ENCODE results near the gene PAPPA2. TPM values are rescaled to one million over a fixed set of nuclear protein-coding genes. Genes with fewer than 3 reads are reported as not detected.

Gene PAPPA2
- total and polyA plus RNA-seq, 3 experiments from 2014 or later, result 0.29 to 0.55 TPM; not detected in 1

- Mint-ChIP-seq H3K27me3 (peaks cover 0 to 1% of the 10 kb centered on the region in 2 donors), H3K36me3 (no peaks in the 10 kb centered on the region), H3K27ac (no peak overlapping the region), H3K9me3 (peaks cover 0 to 6% (median 3%) of the 10 kb centered on the region in 5 donors), H3K4me3 (no peak overlapping the region), H3K4me1 (no peaks in the 10 kb centered on the region)
- no peak for DNase-seq
- ChIA-PET CTCF (no interaction called here), POLR2A (no interaction called here)
- H3K9me3 ChIP-seq (ENCODE audit: low read length), result no peaks in the 10 kb centered on the region
- H3K27me3 ChIP-seq (ENCODE audit: insufficient read depth, low read length, poor library complexity, severe bottlenecking), result no peaks in the 10 kb centered on the region
- no peak overlapping the region for H3K4me3 ChIP-seq (ENCODE audit: low read length)
- no peak overlapping the region for H3K27ac ChIP-seq (ENCODE audit: low read depth, low read length)
- no peaks in the 10 kb centered on the region for H3K4me1 ChIP-seq (ENCODE audit: insufficient read depth, low read length)
- H3K36me3 ChIP-seq (ENCODE audit: insufficient read depth, low read length), result no peaks in the 10 kb centered on the region
Observed at GRCh38 chr1:176864211-176864610, 401.2 kb downstream of the PAPPA2 start.

- Histone ChIP-seq H3K4me3 (ENCODE audit: low read length) (no peak overlapping the region), H3K27ac (ENCODE audit: low read depth, low read length) (no peak overlapping the region), H3K27me3 (ENCODE audit: insufficient read depth, low read length, poor library complexity, severe bottlenecking) (no peaks in the 10 kb centered on the region), H3K36me3 (ENCODE audit: insufficient read depth, low read length) (no peaks in the 10 kb centered on the region), H3K9me3 (ENCODE audit: low read length) (no peaks in the 10 kb centered on the region), H3K4me1 (ENCODE audit: insufficient read depth, low read length) (no peaks in the 10 kb centered on the region)
- no peaks in the 10 kb centered on the region for H3K36me3 Mint-ChIP-seq
- ChIA-PET CTCF (no interaction called here), POLR2A (no interaction called here)
- DNase-seq, result no peak
- no peak overlapping the region for H3K27ac Mint-ChIP-seq
- peaks cover 0 to 1% of the 10 kb centered on the region in 2 donors for H3K27me3 Mint-ChIP-seq
- H3K4me3 Mint-ChIP-seq, result no peak overlapping the region
- peaks cover 0 to 6% (median 3%) of the 10 kb centered on the region in 5 donors for H3K9me3 Mint-ChIP-seq
- H3K4me1 Mint-ChIP-seq, result no peaks in the 10 kb centered on the region
Observed at GRCh38 chr1:176866011-176866714, 403.2 kb downstream of the PAPPA2 start.

- Mint-ChIP-seq H3K4me3 (no peak overlapping the region), H3K36me3 (no peaks in the 10 kb centered on the region), H3K27ac (no peak overlapping the region), H3K4me1 (no peaks in the 10 kb centered on the region), H3K9me3 (peaks cover 0 to 4% (median 3%) of the 10 kb centered on the region in 5 donors), H3K27me3 (peaks cover 0 to 1% of the 10 kb centered on the region in 2 donors)
- Histone ChIP-seq H3K27ac (ENCODE audit: low read depth, low read length) (no peak overlapping the region), H3K9me3 (ENCODE audit: low read length) (no peaks in the 10 kb centered on the region), H3K27me3 (ENCODE audit: insufficient read depth, low read length, poor library complexity, severe bottlenecking) (no peaks in the 10 kb centered on the region), H3K36me3 (ENCODE audit: insufficient read depth, low read length) (no peaks in the 10 kb centered on the region), H3K4me1 (ENCODE audit: insufficient read depth, low read length) (no peaks in the 10 kb centered on the region), H3K4me3 (ENCODE audit: low read length) (no peak overlapping the region)
- DNase-seq, result no peak
- ChIA-PET CTCF (no interaction called here), POLR2A (no interaction called here)
Observed at GRCh38 chr1:176869577-176869976, 406.6 kb downstream of the PAPPA2 start.

GRCh38 chr1:176876966-176877515 lies 414.1 kb downstream of the PAPPA2 start:
- Mint-ChIP-seq H3K9me3 (peaks cover 0 to 5% (median 0%) of the 10 kb centered on the region in 5 donors), H3K27ac (no peak overlapping the region), H3K4me1 (no peaks in the 10 kb centered on the region), H3K4me3 (no peak overlapping the region), H3K36me3 (no peaks in the 10 kb centered on the region), H3K27me3 (no peaks in the 10 kb centered on the region)
- H3K4me3 ChIP-seq (ENCODE audit: low read length), result no peak overlapping the region
- H3K27ac ChIP-seq (ENCODE audit: low read depth, low read length), result no peak overlapping the region
- CTCF ChIA-PET, result no interaction called here
- no peak for DNase-seq
- POLR2A ChIA-PET, result no interaction called here
- H3K4me1 ChIP-seq (ENCODE audit: insufficient read depth, low read length), result no peaks in the 10 kb centered on the region
- H3K27me3 ChIP-seq (ENCODE audit: insufficient read depth, low read length, poor library complexity, severe bottlenecking), result no peaks in the 10 kb centered on the region
- H3K9me3 ChIP-seq (ENCODE audit: low read length), result no peaks in the 10 kb centered on the region
- H3K36me3 ChIP-seq (ENCODE audit: insufficient read depth, low read length), result no peaks in the 10 kb centered on the region

GRCh38 chr1:176877557-176877956 lies 414.6 kb downstream of the PAPPA2 start:
- Histone ChIP-seq H3K27ac (ENCODE audit: low read depth, low read length) (no peak overlapping the region), H3K36me3 (ENCODE audit: insufficient read depth, low read length) (no peaks in the 10 kb centered on the region), H3K4me3 (ENCODE audit: low read length) (no peak overlapping the region), H3K27me3 (ENCODE audit: insufficient read depth, low read length, poor library complexity, severe bottlenecking) (no peaks in the 10 kb centered on the region), H3K9me3 (ENCODE audit: low read length) (no peaks in the 10 kb centered on the region), H3K4me1 (ENCODE audit: insufficient read depth, low read length) (no peaks in the 10 kb centered on the region)
- Mint-ChIP-seq H3K4me1 (no peaks in the 10 kb centered on the region), H3K27me3 (no peaks in the 10 kb centered on the region), H3K36me3 (no peaks in the 10 kb centered on the region), H3K4me3 (no peak overlapping the region), H3K9me3 (peaks cover 0 to 5% (median 0%) of the 10 kb centered on the region in 5 donors), H3K27ac (no peak overlapping the region)
- CTCF ChIA-PET, result no interaction called here
- POLR2A ChIA-PET, result no interaction called here
- no peak for DNase-seq

GRCh38 chr1:176878750-176879536 lies 416.0 kb downstream of the PAPPA2 start:
- no peak overlapping the region for H3K27ac ChIP-seq (ENCODE audit: low read depth, low read length)
- no peaks in the 10 kb centered on the region for H3K36me3 Mint-ChIP-seq
- no peaks in the 10 kb centered on the region for H3K36me3 ChIP-seq (ENCODE audit: insufficient read depth, low read length)
- no peak overlapping the region for H3K27ac Mint-ChIP-seq
- no peaks in the 10 kb centered on the region for H3K9me3 ChIP-seq (ENCODE audit: low read length)
- no peaks in the 10 kb centered on the region for H3K4me1 ChIP-seq (ENCODE audit: insufficient read depth, low read length)
- no peaks in the 10 kb centered on the region for H3K27me3 ChIP-seq (ENCODE audit: insufficient read depth, low read length, poor library complexity, severe bottlenecking)
- no peaks in the 10 kb centered on the region for H3K27me3 Mint-ChIP-seq
- H3K4me3 ChIP-seq (ENCODE audit: low read length), result no peak overlapping the region
- H3K9me3 Mint-ChIP-seq, result peaks cover 0 to 3% (median 0%) of the 10 kb centered on the region in 5 donors
- ChIA-PET CTCF (no interaction called here), POLR2A (no interaction called here)
- DNase-seq, result no peak
- no peaks in the 10 kb centered on the region for H3K4me1 Mint-ChIP-seq
- H3K4me3 Mint-ChIP-seq, result no peak overlapping the region

GRCh38 chr1:176879784-176880620 lies 417.0 kb downstream of the PAPPA2 start:
- Histone ChIP-seq H3K27me3 (ENCODE audit: insufficient read depth, low read length, poor library complexity, severe bottlenecking) (no peaks in the 10 kb centered on the region), H3K4me1 (ENCODE audit: insufficient read depth, low read length) (no peaks in the 10 kb centered on the region), H3K4me3 (ENCODE audit: low read length) (no peak overlapping the region), H3K36me3 (ENCODE audit: insufficient read depth, low read length) (no peaks in the 10 kb centered on the region), H3K9me3 (ENCODE audit: low read length) (no peaks in the 10 kb centered on the region), H3K27ac (ENCODE audit: low read depth, low read length) (peak overlapping the region; percentile 51)
- H3K4me3 Mint-ChIP-seq, result no peak overlapping the region
- H3K27me3 Mint-ChIP-seq, result no peaks in the 10 kb centered on the region
- no peaks in the 10 kb centered on the region for H3K36me3 Mint-ChIP-seq
- no peak for DNase-seq
- H3K27ac Mint-ChIP-seq, result no peak overlapping the region
- no peaks in the 10 kb centered on the region for H3K4me1 Mint-ChIP-seq
- peaks cover 0 to 3% (median 0%) of the 10 kb centered on the region in 5 donors for H3K9me3 Mint-ChIP-seq
- CTCF ChIA-PET, result no interaction called here
- POLR2A ChIA-PET, result no interaction called here

Measured in CD8-positive, alpha-beta memory T cell (primary cell).